ENCODE data around the gene KLF7.

DNA sequence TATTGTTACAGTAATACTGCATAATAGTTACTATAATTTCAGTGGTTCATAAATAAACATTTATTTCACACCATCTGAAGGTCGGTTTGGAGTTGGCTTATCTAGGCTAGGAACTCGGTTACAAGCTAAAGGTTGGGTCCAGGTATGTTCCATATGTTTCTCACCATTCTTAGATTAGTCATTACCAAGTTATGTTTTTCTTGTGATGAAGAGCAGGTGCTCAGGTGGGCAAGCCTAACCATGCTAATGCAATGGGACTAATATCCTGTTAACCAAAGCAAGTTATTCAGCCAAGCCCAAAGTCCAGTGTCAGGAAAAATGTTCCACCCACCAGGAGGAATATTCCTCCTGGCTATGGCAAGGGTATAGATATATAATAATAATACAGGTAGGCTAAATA is 133.3 kb downstream of the KLF7 start:
- TF ChIP-seq, protein P1, sequence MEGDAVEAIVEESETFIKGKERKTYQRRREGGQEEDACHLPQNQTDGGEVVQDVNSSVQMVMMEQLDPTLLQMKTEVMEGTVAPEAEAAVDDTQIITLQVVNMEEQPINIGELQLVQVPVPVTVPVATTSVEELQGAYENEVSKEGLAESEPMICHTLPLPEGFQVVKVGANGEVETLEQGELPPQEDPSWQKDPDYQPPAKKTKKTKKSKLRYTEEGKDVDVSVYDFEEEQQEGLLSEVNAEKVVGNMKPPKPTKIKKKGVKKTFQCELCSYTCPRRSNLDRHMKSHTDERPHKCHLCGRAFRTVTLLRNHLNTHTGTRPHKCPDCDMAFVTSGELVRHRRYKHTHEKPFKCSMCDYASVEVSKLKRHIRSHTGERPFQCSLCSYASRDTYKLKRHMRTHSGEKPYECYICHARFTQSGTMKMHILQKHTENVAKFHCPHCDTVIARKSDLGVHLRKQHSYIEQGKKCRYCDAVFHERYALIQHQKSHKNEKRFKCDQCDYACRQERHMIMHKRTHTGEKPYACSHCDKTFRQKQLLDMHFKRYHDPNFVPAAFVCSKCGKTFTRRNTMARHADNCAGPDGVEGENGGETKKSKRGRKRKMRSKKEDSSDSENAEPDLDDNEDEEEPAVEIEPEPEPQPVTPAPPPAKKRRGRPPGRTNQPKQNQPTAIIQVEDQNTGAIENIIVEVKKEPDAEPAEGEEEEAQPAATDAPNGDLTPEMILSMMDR (conservative IDR thresholded peaks at IDR 0.05; ENCODE audit: low read depth, low read length) = no peak
- no peak for TF ChIP-seq EZH2 (IDR thresholded peaks at IDR 0.05; ENCODE audit: low read length, unreplicated experiment)

Measured in PC-3 (cell line).